NB4 (cell line): ENCODE measurements around the gene TCERG1.

Source experiments
- POLR2A ChIP-seq: IDR thresholded peaks from 2 replicates; pipeline ENCODE4 v1.6.1; 2011; ENCODE audit warnings: mild to moderate bottlenecking; ENCODE audit not compliant: insufficient read length; ENCODE audit errors: extremely low read depth
- TF ChIP-seq, protein P1 (sequence below): IDR thresholded peaks from one replicate; pipeline ENCODE4 v1.5.1; 2012; ENCODE audit warnings: low read depth, low read length

DNA sequence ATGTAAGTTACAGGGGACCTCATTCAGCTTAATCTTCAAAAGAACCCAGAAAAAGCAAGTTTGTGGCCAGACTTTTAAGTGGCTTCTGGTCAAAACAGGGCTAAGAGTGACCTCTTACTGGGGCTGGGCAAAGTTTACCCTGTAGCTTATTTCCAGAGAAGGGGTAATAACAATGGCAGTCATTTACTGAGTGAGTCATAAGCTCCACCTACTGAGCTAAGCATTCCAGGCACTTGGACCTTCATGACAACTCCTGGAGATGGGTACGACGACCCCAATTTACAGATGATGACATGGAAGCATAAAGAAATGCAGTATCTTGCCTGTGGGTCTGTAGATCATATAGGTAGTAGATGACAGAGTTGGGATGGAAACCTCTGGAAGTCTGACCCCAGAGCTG, 73.6 kb downstream of the TCERG1 start:
- no peak for TF ChIP-seq POLR2A
- TF ChIP-seq, protein P1, sequence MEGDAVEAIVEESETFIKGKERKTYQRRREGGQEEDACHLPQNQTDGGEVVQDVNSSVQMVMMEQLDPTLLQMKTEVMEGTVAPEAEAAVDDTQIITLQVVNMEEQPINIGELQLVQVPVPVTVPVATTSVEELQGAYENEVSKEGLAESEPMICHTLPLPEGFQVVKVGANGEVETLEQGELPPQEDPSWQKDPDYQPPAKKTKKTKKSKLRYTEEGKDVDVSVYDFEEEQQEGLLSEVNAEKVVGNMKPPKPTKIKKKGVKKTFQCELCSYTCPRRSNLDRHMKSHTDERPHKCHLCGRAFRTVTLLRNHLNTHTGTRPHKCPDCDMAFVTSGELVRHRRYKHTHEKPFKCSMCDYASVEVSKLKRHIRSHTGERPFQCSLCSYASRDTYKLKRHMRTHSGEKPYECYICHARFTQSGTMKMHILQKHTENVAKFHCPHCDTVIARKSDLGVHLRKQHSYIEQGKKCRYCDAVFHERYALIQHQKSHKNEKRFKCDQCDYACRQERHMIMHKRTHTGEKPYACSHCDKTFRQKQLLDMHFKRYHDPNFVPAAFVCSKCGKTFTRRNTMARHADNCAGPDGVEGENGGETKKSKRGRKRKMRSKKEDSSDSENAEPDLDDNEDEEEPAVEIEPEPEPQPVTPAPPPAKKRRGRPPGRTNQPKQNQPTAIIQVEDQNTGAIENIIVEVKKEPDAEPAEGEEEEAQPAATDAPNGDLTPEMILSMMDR = no peak
